Glomerular endothelial cell (primary cell): ENCODE data around the gene SAG. TPM values are rescaled to one million over a fixed set of nuclear protein-coding genes. Genes with fewer than 3 reads are reported as not detected.

Experiments
- DNase-seq: peaks from one replicate; pipeline ENCODE4 v3.0.0-alpha.2; 2011; ENCODE audit warnings: low read depth, low spot score; ENCODE audit errors: extremely low read depth
- total RNA-seq: library from RNA; depleted of rRNA; stranded (reverse); fragments of >200 nt; gene quantifications from 2 replicates; pipeline ENCODE4 v1.2.3, GENCODE V29; 2015

The SAG gene
- not detected in 2 replicates for total RNA-seq

DNA sequence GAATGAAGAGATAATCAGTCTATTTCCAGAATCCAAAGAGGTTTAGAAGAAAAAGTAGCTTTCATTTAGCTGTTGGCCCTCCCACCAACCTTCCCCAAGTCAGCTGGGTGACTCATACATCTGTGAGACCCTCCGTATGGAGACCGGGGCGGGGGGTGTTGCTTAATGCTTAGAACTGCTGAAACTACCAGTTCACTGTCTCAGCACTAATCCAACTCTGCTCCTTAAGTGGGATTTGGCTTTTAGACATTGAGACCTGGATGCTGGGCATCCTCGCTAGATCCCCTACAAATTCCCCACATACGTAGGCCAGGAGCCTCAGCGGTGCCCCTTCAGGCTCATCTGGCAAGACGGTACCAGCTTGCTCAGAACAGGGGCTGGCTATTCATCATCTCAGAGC, at the start of gene SAG:
Gene SAG, plus strand, starts transcription at position 252 of the 400 bp plus-strand sequence. CDS start 1,374 bp downstream, outside the sequence.
- DNase-seq, result no peak

DNA sequence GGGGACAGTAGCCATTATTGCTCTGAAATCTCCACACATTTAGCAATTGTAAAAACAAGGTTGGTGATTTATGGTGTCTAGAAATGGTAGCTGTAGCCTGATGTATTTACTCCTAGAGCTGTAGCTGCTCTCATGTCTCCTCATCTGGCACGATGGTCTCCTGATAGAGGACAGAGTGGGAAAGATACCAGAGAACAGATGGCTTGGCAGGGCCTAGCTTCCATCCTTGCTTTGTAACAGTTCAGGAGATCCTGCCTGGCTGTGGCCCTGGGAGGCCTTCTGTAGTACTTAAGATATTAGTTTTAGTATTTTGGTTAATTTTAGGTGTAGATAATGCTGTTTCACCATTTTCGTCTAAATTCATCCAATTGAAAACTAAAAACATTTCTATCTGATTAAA, 49.4 kb upstream of the SAG start:
- DNase-seq, result no peak

DNA sequence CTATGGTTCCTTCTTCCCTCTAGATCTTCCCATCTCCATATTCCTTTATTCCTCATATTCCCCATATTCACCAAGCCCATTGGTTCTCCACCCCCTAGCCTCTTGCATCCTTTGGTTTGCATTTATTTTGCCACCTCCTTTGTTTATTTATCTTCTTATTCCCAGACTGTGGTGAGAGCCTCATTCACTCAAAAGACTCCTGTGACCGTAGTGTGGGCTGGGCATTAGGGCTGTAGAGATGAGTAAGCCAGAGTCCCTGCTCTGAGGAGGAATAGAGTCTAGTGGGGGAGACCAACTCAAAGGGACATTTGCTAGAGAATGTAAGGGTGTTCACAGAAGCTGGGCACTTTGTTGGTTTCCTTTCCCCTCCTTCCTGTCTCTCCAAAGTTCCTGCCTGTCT, 47.9 kb upstream of the SAG start:
- no peak for DNase-seq

GRCh38 chr2:233260661-233261060, 47.0 kb upstream of the SAG start:
- no peak for DNase-seq

DNA sequence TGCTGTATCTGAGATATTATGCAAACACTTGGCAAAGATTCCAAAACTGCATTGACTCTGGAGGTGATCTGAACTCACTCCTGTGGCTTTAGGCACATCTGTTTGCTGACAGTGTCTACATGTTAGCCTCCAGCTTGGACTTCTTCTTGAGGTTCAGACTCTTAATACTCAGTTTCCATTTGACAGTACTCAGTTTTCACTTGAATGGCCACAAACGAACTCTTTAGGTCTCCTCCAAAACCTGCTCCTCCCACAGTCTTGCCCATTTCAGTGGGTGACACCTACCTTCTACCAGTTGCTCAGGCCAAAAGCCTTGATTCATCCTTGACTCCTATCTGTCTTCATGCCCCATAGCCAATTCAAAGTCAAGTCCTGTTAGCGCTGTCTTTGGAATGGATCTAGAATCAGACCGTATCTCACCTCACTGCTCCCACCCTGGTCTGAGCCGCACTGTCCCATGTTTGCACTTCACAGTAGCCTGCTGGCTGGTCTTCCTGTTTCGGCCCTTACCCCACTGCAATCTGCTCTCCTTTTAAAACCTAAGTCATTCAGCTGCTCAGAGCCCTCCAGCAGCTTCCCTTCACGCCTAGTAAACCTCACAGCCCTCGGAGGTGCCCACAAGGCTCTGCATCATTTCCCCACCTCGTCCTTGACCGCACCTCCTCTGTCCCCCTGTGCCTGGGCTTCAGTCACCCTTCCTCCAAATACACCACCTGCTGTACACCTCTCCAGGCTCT, 45.6 kb upstream of the SAG start:
- no peak for DNase-seq

GRCh38 chr2:233262562-233262961, 45.1 kb upstream of the SAG start:
- DNase-seq, result no peak

- no peak for DNase-seq
Observed at GRCh38 chr2:233263045-233263570, 44.5 kb upstream of the SAG start.

GRCh38 chr2:233264667-233265066, 42.9 kb upstream of the SAG start:
- DNase-seq, result no peak

GRCh38 chr2:233265899-233266431, 41.7 kb upstream of the SAG start:
- no peak for DNase-seq

GRCh38 chr2:233266481-233266880, 41.1 kb upstream of the SAG start:
- DNase-seq, result no peak

DNA sequence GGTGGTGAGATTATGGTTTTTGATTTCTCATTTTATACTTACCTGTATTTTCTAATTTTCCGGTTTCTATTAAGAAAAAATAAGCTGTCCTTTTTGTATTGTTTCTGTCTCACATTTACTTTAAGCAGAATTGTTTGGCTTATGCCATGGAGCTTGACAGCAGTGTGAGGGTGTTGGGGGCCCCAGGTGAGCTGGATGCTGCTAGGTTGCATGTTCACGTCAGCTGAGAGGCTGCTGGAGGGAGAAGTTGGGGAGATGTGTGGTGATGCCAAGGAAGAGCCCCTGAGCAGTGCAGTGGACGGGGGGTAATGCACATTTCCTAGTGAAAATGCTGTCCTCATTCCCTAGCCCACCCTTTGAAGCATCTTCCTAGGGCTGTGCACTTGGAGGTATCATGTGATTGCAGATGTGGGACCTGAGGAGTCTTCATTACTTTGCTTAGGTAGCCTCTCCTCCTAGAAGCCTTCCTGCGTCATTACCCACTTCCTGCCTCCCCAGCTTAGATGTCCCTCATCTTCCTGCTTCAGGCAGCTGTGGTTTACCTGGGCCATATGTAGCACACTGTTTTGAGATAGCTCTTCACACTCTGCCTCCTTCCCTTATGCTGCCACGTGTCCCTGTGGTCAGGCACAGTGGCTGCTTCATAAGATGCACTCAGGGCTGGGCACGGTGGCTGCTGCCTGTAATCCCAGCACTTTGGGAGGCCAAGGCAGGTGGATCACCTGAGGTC, 39.9 kb upstream of the SAG start:
- no peak for DNase-seq

GRCh38 chr2:233270366-233270765, 37.2 kb upstream of the SAG start:
- DNase-seq, result no peak

- DNase-seq, result no peak
Observed at GRCh38 chr2:233270951-233271350, 36.7 kb upstream of the SAG start.

DNA sequence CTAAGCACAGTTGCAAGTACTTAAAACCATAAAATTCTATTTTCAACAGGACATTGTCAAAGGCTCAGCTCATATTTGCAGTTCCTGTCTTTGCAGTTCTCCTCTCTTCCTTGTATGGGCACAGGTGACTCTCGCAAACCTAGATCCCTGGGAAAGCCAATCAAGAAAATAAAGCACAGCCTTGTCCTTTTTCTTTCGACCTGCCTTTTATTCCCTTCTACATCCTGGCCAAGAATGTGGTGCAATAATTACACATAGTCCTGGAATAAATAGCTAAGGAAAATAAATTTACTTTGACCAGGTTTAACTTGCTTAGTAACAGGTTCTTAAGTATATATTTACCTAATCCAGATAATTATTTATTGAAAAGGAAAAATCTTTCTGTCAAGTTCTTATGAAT, 35.9 kb upstream of the SAG start:
- DNase-seq, result no peak

- no peak for DNase-seq
Observed at GRCh38 chr2:233273120-233273519, 34.5 kb upstream of the SAG start.

- DNase-seq, result no peak
Observed at GRCh38 chr2:233275223-233275622, 32.4 kb upstream of the SAG start.

DNA sequence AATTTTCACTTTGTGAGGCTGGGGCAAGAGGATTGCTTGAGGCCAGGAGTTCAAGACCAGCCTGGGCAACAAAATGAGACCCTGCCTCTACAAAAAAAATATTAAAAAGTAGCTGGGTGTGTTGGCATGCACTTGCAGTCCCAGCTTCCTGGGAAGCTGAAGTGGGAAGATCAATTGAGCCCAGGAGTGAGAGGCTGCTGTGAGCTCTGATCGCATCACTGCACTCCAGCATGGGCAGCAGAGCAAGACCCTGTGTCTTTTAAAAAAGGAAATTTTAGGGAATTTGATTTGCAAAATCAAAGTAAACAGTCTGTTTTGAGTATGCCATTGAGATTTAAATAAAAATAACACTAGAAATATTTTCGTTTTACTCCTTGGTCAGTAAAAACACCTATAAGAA, 28.7 kb upstream of the SAG start:
- DNase-seq, result no peak

DNA sequence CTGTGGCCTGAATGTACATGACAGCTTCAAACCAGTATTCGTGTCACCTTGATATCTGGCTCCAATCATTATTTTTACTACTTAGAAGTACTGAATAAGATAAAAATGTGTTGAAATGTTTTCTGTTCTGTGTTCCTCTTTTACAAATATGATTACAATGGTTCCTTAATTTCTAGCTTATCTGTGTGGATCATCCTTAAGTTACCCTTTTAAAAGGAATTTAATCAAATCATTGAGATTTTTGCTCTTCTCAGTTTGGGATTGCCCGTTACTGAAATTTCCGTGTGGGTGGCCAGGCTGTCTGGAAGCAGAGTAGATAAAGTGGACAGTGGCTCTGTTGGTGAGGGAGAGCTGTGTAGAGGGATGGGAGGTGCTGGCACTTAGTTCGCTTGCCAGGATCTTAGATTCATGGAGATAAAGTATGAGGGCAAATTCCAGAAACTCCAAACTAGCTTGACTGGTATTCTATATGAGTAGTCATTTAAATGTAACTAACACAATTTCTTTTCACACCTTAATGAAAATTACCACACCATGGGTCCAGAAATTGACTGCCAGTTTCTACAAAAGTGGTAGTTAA, 27.4 kb upstream of the SAG start:
- DNase-seq, result no peak

DNA sequence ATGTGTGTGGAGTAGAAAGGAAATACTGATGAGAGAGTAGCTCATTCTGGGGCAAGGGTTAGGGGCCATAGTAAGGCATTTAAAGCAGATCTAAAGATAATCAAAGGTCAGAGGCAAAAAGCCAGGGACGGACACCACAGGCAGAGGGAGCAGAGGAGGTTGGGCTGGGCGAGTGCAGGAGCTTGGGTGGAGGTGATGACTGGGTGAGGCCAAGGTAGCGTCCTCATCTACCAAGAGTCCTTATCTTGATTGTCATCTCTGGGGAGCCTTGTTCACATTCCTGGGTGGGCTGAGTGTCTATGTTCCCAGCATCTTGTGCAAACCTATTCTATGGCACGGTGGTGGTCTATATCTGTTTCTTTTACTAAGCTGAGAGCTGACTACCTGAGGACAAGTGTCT, 26.1 kb upstream of the SAG start:
- no peak for DNase-seq

DNA sequence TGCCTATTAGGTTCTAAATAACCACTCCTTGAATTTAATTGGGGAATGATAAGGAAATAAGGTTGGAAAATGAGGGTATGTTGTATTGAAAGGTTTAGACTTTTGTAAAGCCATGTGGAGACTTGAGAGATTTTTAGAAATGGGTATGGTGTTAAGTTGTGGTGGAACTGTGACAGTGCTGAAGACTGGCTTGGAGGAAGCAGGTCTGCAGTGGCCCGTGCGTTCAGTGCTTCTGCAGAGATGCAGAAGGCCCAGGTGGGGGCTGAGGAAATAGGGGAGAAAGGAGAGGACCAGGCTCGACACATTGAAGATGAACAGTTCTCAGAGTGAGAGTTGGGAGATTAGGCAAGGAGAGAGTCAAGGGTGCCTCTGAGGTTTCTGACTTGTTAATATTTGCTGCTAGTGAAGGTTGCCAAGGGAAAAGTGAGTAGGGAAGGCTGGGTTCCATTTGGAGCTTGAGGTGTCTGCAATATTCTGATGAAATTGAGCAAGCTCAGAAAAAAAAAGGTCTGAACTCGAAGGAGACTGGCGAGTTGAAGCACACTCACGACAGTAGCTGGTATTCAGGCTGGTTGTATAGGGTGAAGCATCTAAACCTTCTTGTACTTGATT, 25.5 kb upstream of the SAG start:
- no peak for DNase-seq

DNA sequence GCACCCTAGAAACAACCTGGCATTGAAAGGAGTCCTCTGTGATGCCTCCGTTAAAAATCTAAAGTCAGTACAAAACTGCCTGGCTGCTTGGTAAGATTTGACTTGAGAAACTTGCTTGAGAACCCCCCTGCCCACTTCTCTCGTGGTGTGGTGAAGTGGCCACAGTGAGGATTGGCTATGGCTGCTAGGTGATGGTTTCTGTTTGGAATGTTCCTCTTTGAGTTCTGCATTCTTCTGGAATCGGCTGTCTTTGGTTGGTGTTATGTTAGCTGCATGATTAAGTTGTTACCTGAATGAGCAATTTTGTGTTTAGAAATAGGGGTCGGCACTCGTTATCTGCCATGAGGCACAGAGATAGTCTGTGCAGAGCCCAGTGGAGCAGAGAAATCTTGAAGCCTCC, 21.7 kb upstream of the SAG start:
- no peak for DNase-seq
